Activated naive CD8-positive, alpha-beta T cell treated with anti-CD3 and anti-CD28 coated beads, Interleukin-2, amount 10 ng/mL, durations not matched to agents 7 days and 5 days (primary cell): ENCODE data around the gene FANCI. TPM values are rescaled to one million over a fixed set of nuclear protein-coding genes. Genes with fewer than 3 reads are reported as not detected.

Source experiments
- ATAC-seq: fragments of 150-1000 bp; cut with Tn5 transposase; one replicate; pipeline ENCODE4 v1.10.0; 2021; ENCODE audit warnings: low read depth, moderate library complexity
- POLR2A ChIA-PET: fragments of 350-600 bp; sonication (Branson Sonifier 250); formaldehyde crosslinking; loops from one replicate; lab custom pipeline; 2021; ENCODE audit warnings: antibody characterized with exemption; lab: Charles Lee
- DNase-seq: peaks from one replicate; pipeline ENCODE4 v3.0.0; 2021
- H3K27ac Mint-ChIP-seq: one replicate; pipeline ENCODE4 v1.8.0; 2022; ENCODE audit warnings: mild to moderate bottlenecking, mixed read lengths
- H3K27me3 Mint-ChIP-seq: one replicate; pipeline ENCODE4 v1.8.0; 2022; ENCODE audit warnings: mild to moderate bottlenecking, moderate library complexity, mixed read lengths
- H3K36me3 Mint-ChIP-seq: one replicate; pipeline ENCODE4 v1.8.0; 2021; ENCODE audit warnings: mild to moderate bottlenecking, mixed read lengths
- H3K4me1 Mint-ChIP-seq: one replicate; pipeline ENCODE4 v1.8.0; 2021; ENCODE audit warnings: mixed read lengths
- H3K4me3 Mint-ChIP-seq: one replicate; pipeline ENCODE4 v1.8.0; 2022; ENCODE audit warnings: mild to moderate bottlenecking, moderate library complexity, mixed read lengths
- H3K9me3 Mint-ChIP-seq: one replicate; pipeline ENCODE4 v1.8.0; 2021; ENCODE audit warnings: mixed read lengths
- microRNA-seq: library from miRNA; unstranded; fragments of <30 nt; microRNA quantifications from one replicate; pipeline ENCODE4 v1.2.0, GENCODE V29; 2022
- total RNA-seq, 2 experiments: library from RNA; stranded (reverse); gene quantifications; one replicate each; pipeline ENCODE4 v1.2.3, GENCODE V29; 2021

The FANCI gene
- total RNA-seq, 2 experiments from 2014 or later = 155 to 161 TPM

DNA sequence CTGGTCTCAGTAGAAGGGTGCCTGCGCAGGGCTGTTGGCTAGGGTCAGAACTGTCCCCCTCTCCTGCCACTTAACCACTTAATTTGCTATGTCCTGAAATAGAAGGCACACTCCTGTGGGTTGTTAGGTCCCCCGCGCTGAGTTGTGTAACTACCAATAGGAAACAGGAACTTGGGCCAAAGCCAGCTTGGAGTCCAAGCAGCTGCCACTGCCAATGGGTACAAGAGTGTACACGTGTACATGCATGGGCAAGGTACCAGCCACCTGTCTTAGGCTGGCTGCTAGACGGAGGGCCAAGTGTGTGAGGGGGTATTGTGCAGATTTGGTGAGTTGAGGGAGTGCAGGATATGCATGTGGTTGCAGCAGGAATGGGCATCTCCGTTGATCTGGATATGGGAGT is 120.6 kb downstream of the FANCI start:
- Mint-ChIP-seq H3K4me3 (no peak overlapping the region), H3K4me1 (peaks cover 6% of the 10 kb centered on the region), H3K9me3 (no peaks in the 10 kb centered on the region), H3K27me3 (peaks cover 89% of the 10 kb centered on the region), H3K36me3 (no peaks in the 10 kb centered on the region), H3K27ac (no peak overlapping the region)
- ATAC-seq (no peak), DNase-seq (no peak)
- POLR2A ChIA-PET = no interaction called here

DNA sequence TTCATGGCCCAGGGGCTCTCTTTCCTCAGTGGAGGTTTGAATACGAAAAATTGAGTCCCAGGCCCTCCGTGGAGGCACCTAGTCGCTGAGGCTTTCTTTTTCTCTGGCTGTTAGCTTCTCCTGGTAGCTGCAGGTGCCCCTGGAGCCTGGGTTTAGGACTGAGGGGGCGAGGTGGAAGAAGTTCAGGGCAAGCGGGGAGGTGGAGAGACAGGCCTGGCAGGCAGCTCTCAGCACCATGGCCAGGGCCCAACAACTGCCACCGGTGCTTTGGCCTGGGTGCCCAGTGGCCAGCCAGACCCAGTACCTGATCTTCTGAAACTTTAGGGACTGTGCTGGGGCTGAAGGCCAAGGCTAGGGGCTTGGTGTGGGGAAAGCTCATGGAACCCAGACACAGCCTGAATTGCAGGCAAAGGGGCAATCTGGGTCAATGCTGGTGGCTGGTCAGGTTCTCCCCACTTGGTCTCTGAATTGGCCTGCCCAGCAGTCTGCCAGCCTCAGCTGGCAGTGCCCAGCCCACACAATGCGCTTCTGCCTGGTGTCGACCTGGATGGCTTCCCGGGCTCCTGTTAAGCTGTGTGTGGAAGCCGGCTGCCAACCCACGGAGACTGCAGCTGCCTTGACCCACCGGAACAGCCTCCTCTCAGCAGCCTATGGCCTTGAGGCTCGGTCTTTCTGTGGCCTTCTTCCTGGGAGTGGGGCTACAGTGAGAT is 121.1 kb downstream of the FANCI start:
- H3K27ac Mint-ChIP-seq = no peak overlapping the region
- H3K4me1 Mint-ChIP-seq = peaks cover 6% of the 10 kb centered on the region
- H3K9me3 Mint-ChIP-seq = no peaks in the 10 kb centered on the region
- no peaks in the 10 kb centered on the region for H3K36me3 Mint-ChIP-seq
- H3K27me3 Mint-ChIP-seq = peaks cover 89% of the 10 kb centered on the region
- H3K4me3 Mint-ChIP-seq = no peak overlapping the region
- POLR2A ChIA-PET = no interaction called here
- no peak for DNase-seq
- no peak for ATAC-seq

- DNase-seq = no peak
- no peak overlapping the region for H3K4me3 Mint-ChIP-seq
- peaks cover 3% of the 10 kb centered on the region for H3K4me1 Mint-ChIP-seq
- H3K36me3 Mint-ChIP-seq = no peaks in the 10 kb centered on the region
- H3K27ac Mint-ChIP-seq = no peak overlapping the region
- POLR2A ChIA-PET = no interaction called here
- peaks cover 90% of the 10 kb centered on the region for H3K27me3 Mint-ChIP-seq
- ATAC-seq = no peak
- H3K9me3 Mint-ChIP-seq = no peaks in the 10 kb centered on the region
Measured at GRCh38 chr15:89365462-89366065, 121.8 kb downstream of the FANCI start.

Small RNA genes within 50 kb of the gene (microRNA-seq; reads per million reads assigned to microRNA genes)
- not detected for gene MIR6766

Other genes with a start within 250 kb of the FANCI start
- 10 to 100 TPM; 54.1 to 62.8 TPM for gene ABHD2, start 155.5 kb upstream of the FANCI start, total RNA-seq
- gene RLBP1, start 22.4 kb upstream of the FANCI start, total RNA-seq = not detected
- 100 to 1,000 TPM; 138 to 139 TPM for gene POLG, start 90.8 kb downstream of the FANCI start, total RNA-seq